ENCODE data around the gene ADK. TPM values are rescaled to one million over a fixed set of nuclear protein-coding genes. Genes with fewer than 3 reads are reported as not detected.
A peak's percentile ranks its signal among the peaks of the same experiment; 100 is the strongest.

The ADK gene
- total and polyA plus RNA-seq, 11 donors, result 20.8 to 55.5 (median 39.8) TPM

GRCh38 chr10:74300666-74301065, 149.6 kb downstream of the ADK start:
- ATAC-seq, result no peak
- no peaks in the 10 kb centered on the region for H3K9me3 ChIP-seq
- no peak for DNase-seq
- intact Hi-C loops (cut with DNase I), result no loop called here
- H3K4me3 ChIP-seq, result no peak overlapping the region
- TF ChIP-seq POLR2A (IDR thresholded peaks at IDR 0.05), result no peak
- TF ChIP-seq, protein P1, sequence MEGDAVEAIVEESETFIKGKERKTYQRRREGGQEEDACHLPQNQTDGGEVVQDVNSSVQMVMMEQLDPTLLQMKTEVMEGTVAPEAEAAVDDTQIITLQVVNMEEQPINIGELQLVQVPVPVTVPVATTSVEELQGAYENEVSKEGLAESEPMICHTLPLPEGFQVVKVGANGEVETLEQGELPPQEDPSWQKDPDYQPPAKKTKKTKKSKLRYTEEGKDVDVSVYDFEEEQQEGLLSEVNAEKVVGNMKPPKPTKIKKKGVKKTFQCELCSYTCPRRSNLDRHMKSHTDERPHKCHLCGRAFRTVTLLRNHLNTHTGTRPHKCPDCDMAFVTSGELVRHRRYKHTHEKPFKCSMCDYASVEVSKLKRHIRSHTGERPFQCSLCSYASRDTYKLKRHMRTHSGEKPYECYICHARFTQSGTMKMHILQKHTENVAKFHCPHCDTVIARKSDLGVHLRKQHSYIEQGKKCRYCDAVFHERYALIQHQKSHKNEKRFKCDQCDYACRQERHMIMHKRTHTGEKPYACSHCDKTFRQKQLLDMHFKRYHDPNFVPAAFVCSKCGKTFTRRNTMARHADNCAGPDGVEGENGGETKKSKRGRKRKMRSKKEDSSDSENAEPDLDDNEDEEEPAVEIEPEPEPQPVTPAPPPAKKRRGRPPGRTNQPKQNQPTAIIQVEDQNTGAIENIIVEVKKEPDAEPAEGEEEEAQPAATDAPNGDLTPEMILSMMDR (IDR thresholded peaks at IDR 0.05), result no peak
- H3K36me3 ChIP-seq, result no peaks in the 10 kb centered on the region
- no peaks in the 10 kb centered on the region for H3K27me3 ChIP-seq
- H3K27ac ChIP-seq, result peak overlapping the region in 1 of 12 donors; percentile 46
- peaks cover 0 to 5% (median 0%) of the 10 kb centered on the region in 12 donors for H3K4me1 ChIP-seq
- WGBS, 4 donors, result 0 to 57% (median 28%) methylated on average over 1 of the region's 1 CpG

- DNase-seq (no peak), ATAC-seq (no peak)
- peaks cover 0 to 16% (median 4%) of the 10 kb centered on the region in 12 donors for H3K4me1 ChIP-seq
- H3K27ac ChIP-seq, result no peak overlapping the region
- H3K27me3 ChIP-seq, result no peaks in the 10 kb centered on the region
- no peaks in the 10 kb centered on the region for H3K9me3 ChIP-seq
- intact Hi-C loops (cut with DNase I), result no loop called here
- TF ChIP-seq POLR2A (IDR thresholded peaks at IDR 0.05), result no peak
- TF ChIP-seq, protein P1 (IDR thresholded peaks at IDR 0.05), result no peak
- H3K4me3 ChIP-seq, result no peak overlapping the region
- no peaks in the 10 kb centered on the region for H3K36me3 ChIP-seq
- WGBS, 4 donors, result 91 to 93% (median 92%) methylated on average over 3 of the region's 3 CpGs
Measured at GRCh38 chr10:74305730-74306129, 154.7 kb downstream of the ADK start.

- H3K4me3 ChIP-seq, result no peak overlapping the region
- intact Hi-C loops (cut with DNase I), result no loop called here
- ATAC-seq, result no peak
Measured at GRCh38 chr10:74306227-74306982, 155.4 kb downstream of the ADK start.

GRCh38 chr10:74307061-74307651, 156.1 kb downstream of the ADK start:
- no peak overlapping the region for H3K27ac ChIP-seq
- no peak for DNase-seq
- WGBS, 4 donors, result 62 to 73% (median 70%) methylated on average over 3 of the region's 3 CpGs

More at GRCh38 chr10:74306227-74306982, 155.4 kb downstream of the ADK start:
- peaks cover 0 to 16% (median 4%) of the 10 kb centered on the region in 12 donors for H3K4me1 ChIP-seq
- WGBS, 4 donors, result 60 to 81% (median 79%) methylated on average over 3 of the region's 3 CpGs
- no peaks in the 10 kb centered on the region for H3K27me3 ChIP-seq
- TF ChIP-seq, protein P1 (IDR thresholded peaks at IDR 0.05), result no peak
- TF ChIP-seq POLR2A (IDR thresholded peaks at IDR 0.05), result no peak
- H3K27ac ChIP-seq, result no peak overlapping the region
- no peak for DNase-seq
- H3K9me3 ChIP-seq, result no peaks in the 10 kb centered on the region
- H3K36me3 ChIP-seq, result no peaks in the 10 kb centered on the region

More at GRCh38 chr10:74307061-74307651, 156.1 kb downstream of the ADK start:
- ATAC-seq, result no peak
- intact Hi-C loops (cut with DNase I), result no loop called here
- H3K27me3 ChIP-seq, result no peaks in the 10 kb centered on the region
- peaks cover 0 to 16% (median 4%) of the 10 kb centered on the region in 12 donors for H3K4me1 ChIP-seq
- no peaks in the 10 kb centered on the region for H3K9me3 ChIP-seq
- no peaks in the 10 kb centered on the region for H3K36me3 ChIP-seq
- no peak for TF ChIP-seq POLR2A (IDR thresholded peaks at IDR 0.05)
- TF ChIP-seq, protein P1 (IDR thresholded peaks at IDR 0.05), result no peak
- H3K4me3 ChIP-seq, result no peak overlapping the region

Data from heart left ventricle (tissue), 16 donors.